ENCODE measurements around the gene CNNM2.

- no peak for TF ChIP-seq EZH2 (IDR thresholded peaks at IDR 0.05; ENCODE audit: borderline replicate concordance, low read length)
- TF ChIP-seq, protein P1, sequence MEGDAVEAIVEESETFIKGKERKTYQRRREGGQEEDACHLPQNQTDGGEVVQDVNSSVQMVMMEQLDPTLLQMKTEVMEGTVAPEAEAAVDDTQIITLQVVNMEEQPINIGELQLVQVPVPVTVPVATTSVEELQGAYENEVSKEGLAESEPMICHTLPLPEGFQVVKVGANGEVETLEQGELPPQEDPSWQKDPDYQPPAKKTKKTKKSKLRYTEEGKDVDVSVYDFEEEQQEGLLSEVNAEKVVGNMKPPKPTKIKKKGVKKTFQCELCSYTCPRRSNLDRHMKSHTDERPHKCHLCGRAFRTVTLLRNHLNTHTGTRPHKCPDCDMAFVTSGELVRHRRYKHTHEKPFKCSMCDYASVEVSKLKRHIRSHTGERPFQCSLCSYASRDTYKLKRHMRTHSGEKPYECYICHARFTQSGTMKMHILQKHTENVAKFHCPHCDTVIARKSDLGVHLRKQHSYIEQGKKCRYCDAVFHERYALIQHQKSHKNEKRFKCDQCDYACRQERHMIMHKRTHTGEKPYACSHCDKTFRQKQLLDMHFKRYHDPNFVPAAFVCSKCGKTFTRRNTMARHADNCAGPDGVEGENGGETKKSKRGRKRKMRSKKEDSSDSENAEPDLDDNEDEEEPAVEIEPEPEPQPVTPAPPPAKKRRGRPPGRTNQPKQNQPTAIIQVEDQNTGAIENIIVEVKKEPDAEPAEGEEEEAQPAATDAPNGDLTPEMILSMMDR (conservative IDR thresholded peaks at IDR 0.05 in 1 of 2, IDR thresholded peaks at IDR 0.05 in 1 of 2; ENCODE audit: extremely low read depth in 1 of 2, insufficient read depth in 1 of 2, low read depth in 1 of 2, low read length in 2 of 2) = no peak
Observed at GRCh38 chr10:103082683-103083082, 164.6 kb downstream of the CNNM2 start.
